Measurements from ENCODE around the gene SFT2D3. TPM values are rescaled to one million over a fixed set of nuclear protein-coding genes. Genes with fewer than 3 reads are reported as not detected.

The SFT2D3 gene
- total RNA-seq, 2 experiments from 2014 or later: 2.8 to 3.1 TPM

DNA sequence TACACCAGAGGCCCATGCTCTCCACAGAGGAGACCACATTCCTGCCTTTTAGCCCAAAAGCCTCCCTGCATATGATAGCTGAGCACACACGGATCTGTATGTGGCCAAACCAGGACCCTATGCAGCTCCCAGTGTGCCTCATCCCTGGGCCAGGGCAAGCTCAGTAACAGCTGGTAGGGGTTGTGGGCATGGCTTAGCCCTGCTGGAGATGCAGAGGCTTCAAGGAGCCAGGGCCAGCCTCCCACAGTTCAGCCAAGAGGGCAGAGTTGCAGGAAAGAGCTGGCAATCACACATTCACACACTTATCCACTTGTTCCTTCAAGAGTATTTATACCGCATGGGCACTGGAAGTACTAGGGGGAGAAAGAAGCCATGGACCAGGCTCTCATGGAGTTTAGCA, 24.4 kb upstream of the SFT2D3 start:
- Mint-ChIP-seq H3K27ac (no peak overlapping the region), H3K27me3 (peaks cover 33% of the 10 kb centered on the region), H3K4me3 (no peak overlapping the region), H3K9me3 (ENCODE audit: low read depth) (no peaks in the 10 kb centered on the region), H3K4me1 (peaks cover 9% of the 10 kb centered on the region), H3K36me3 (ENCODE audit: low read depth) (no peaks in the 10 kb centered on the region)
- no peak for DNase-seq
- intact Hi-C loops (cut with DNase I, micrococcal nuclease): no loop called here
- no peak for ATAC-seq
- POLR2A ChIA-PET: no interaction called here
- CTCF ChIA-PET: no interaction called here

DNA sequence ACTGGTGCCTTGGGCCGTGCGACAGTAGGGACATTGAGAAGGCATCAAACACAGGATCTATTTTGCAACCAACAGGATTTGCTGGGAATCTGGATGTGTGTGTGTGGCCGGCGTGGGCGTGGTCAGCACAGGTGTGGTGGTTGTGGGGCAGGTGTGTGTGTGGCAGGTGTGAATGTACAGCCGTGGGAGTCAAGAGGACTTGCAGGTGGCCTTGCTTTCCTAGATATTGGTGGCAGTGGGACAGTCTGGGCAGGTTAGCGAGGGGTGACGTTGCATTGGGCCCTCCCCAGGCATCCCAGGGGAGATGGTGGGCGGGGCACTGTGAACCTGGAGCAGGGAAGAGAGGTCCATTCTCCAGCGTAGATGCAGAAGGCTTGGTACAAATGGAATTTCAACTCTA, 22.8 kb upstream of the SFT2D3 start:
- H3K4me3 Mint-ChIP-seq: no peak overlapping the region
- H3K36me3 Mint-ChIP-seq (ENCODE audit: low read depth): no peaks in the 10 kb centered on the region
- intact Hi-C loops (cut with DNase I, micrococcal nuclease): no loop called here
- ChIA-PET POLR2A (no interaction called here), CTCF (no interaction called here)
- no peaks in the 10 kb centered on the region for H3K9me3 Mint-ChIP-seq (ENCODE audit: low read depth)
- peaks cover 32% of the 10 kb centered on the region for H3K27me3 Mint-ChIP-seq
- DNase-seq (no peak), ATAC-seq (no peak)
- H3K27ac Mint-ChIP-seq: no peak overlapping the region
- H3K4me1 Mint-ChIP-seq: peaks cover 9% of the 10 kb centered on the region

DNA sequence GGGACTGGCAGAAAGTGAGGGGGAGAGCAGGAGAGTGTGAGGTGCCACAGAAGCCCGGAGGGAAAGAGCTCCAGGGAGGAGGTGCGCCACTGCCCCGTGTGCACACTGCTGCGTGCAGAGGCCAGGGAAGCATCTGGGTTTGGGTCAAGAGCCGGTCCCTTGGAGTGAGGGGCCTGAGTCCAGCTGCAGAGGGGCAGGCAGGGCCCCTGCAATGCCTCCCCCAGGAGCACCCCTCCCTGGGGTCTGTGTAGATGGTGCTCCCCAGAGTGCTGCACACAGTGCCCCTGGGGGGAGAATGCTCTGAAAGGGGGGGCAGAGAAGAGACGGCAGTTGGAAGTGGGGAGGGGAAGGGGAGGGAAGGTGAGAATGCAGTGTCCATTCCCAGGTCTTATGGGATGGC, 22.3 kb upstream of the SFT2D3 start:
- ChIA-PET POLR2A (no interaction called here), CTCF (no interaction called here)
- H3K4me3 Mint-ChIP-seq: no peak overlapping the region
- peaks cover 9% of the 10 kb centered on the region for H3K4me1 Mint-ChIP-seq
- ATAC-seq (no peak), DNase-seq (no peak)
- no peak overlapping the region for H3K27ac Mint-ChIP-seq
- peaks cover 27% of the 10 kb centered on the region for H3K27me3 Mint-ChIP-seq
- intact Hi-C loops (cut with DNase I, micrococcal nuclease): no loop called here
- no peaks in the 10 kb centered on the region for H3K9me3 Mint-ChIP-seq (ENCODE audit: low read depth)
- no peaks in the 10 kb centered on the region for H3K36me3 Mint-ChIP-seq (ENCODE audit: low read depth)

DNA sequence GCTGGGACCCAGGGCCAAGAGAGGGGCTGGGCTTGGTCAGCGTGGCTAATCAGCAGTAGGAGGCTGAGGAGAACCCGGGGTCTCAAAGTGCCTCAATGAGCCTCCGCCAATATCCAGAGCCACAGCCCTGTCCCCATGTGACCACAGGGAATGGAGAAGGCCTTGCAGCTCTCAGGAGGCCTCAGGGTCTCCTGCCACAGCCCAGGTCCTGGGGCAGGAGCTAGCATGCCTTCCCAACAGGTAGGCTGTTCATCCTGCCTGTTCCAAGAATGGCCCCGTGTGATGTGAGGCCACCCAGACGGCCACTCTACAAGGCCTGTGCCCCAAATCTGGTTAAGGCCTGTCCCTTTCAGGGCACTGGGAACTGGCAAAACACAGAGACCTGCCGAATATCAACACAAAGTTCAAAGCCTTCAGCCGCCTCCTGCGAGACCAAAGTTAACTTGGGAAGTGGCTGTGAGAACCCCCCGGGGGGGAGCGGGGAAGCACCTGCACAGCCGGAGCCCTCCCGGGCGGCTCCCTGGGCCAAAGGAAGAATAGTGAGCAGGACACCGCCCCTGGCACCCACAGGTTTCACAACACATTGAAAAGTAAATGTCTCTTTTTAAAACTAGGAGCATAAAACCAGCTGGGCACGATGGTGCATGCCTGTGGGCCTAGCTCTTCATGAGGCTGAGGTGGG, 21.5 kb upstream of the SFT2D3 start:
- H3K36me3 Mint-ChIP-seq (ENCODE audit: low read depth): no peaks in the 10 kb centered on the region
- no peak overlapping the region for H3K4me3 Mint-ChIP-seq
- DNase-seq: no peak
- CTCF ChIA-PET: no interaction called here
- POLR2A ChIA-PET: no interaction called here
- H3K4me1 Mint-ChIP-seq: peaks cover 4% of the 10 kb centered on the region
- H3K27me3 Mint-ChIP-seq: peaks cover 22% of the 10 kb centered on the region
- H3K27ac Mint-ChIP-seq: no peak overlapping the region
- no peaks in the 10 kb centered on the region for H3K9me3 Mint-ChIP-seq (ENCODE audit: low read depth)
- intact Hi-C loops (cut with DNase I, micrococcal nuclease): no loop called here
- ATAC-seq: no peak

DNA sequence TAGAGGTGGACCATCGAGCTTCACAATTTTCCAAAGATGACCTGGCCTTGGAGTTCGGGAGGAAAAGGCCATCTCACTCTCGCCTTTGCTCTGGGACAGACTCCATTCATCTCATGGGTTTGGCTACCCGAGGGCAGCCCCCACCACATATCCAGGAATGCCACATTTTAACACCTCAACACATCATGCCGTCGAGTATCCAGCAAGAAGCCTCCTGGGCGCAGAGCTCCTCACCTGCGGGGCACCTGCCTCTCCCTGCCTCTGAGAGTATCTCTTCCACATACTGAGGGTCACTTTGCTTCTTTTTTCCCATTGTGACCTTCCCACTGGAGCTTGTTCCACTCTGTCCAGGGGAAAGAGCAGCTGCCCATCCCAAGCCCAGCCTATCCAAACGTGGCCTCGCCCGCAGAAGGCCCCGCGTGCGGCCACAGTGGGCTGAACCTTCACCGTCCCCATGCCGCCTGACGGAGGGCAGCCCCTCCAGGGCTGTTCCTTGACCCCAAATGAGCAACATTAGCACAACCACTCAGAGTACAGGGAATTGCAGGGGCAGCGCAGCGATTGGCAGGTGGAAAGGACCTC, 20.5 kb upstream of the SFT2D3 start:
- H3K9me3 Mint-ChIP-seq (ENCODE audit: low read depth): no peaks in the 10 kb centered on the region
- intact Hi-C loops (cut with DNase I, micrococcal nuclease): no loop called here
- no peak overlapping the region for H3K27ac Mint-ChIP-seq
- peaks cover 20% of the 10 kb centered on the region for H3K27me3 Mint-ChIP-seq
- no peak for DNase-seq
- no peaks in the 10 kb centered on the region for H3K36me3 Mint-ChIP-seq (ENCODE audit: low read depth)
- ChIA-PET CTCF (no interaction called here), POLR2A (no interaction called here)
- no peak overlapping the region for H3K4me3 Mint-ChIP-seq
- H3K4me1 Mint-ChIP-seq: peaks cover 3% of the 10 kb centered on the region
- no peak for ATAC-seq

DNA sequence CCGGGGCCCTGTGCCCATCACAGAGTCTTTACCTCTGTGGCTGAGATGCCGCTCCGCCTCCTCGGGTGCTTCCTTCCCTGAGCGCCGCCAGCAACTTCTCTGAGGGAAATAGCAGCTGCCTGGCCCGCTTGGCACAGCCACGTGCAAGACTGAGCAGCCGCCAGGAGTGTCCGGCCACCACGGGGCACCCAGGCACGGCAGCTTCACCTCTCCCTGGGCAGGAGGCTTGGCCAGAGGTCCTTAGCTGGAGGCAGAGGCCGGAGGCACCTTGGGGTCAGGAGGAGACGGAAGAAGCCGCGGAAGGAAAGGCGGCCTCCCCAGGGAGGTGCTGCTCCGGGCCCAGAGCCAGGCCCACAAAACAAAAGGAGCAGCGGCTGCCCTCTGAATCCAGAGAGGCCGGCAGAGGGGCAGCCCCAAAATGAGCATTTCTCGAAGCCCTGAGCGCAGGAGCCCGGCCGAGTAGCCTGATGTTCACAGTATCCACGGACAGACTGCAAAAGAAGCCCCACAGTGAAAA, 20.0 kb upstream of the SFT2D3 start:
- intact Hi-C loops (cut with DNase I, micrococcal nuclease): no loop called here
- Mint-ChIP-seq H3K9me3 (ENCODE audit: low read depth) (no peaks in the 10 kb centered on the region), H3K27ac (no peak overlapping the region), H3K36me3 (ENCODE audit: low read depth) (no peaks in the 10 kb centered on the region), H3K27me3 (peaks cover 16% of the 10 kb centered on the region), H3K4me1 (peaks cover 2% of the 10 kb centered on the region), H3K4me3 (no peak overlapping the region)
- CTCF ChIA-PET: no interaction called here
- peak; percentile 42 for ATAC-seq
- POLR2A ChIA-PET: interaction anchor here (0.7 kb wide), 1 partner anchor 117 kb away, joined by 3 read pairs; no protein-coding TSS in a partner anchor
- no peak for DNase-seq

DNA sequence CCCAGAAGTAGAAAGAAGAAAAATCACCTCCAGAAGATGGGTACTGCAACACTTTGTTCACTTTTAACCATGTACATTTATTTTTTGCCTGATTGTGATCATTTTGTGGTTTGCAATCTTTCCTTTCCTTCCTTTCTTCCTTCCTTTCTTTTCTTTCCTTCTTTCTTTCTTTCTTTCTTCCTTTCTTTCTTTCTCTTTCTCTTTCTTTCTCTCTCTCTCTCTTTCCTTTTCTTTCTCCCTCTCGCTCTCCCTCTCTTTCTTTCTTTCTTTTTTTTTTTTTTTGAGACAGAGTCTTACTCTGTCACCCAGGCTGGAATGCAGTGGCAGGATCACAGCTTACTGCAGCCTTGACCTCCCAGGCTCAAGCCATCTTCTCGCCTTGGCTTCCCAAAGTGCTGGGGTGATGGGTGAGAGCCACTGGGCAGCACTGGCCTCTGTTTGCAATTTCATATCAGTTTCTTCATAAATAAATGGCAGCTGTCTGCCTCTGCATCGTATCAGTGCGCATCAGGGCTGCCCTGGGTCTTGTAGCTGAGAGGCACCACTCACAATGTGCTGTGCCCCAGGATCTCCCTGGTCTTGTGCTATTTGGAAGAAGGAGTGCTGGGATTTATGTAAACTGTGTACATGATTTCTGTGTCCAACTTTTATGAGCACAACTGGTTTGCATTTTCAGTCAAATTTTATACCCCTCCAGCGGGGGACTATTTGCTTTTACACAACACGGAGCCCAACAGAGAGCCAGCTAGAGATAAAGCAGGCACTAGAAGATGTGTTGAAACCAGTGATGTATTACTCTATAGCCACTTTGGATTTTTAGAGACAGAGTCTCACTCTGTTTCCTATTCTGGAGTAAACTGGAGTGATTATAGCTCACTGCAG, 19.1 kb upstream of the SFT2D3 start:
- POLR2A ChIA-PET: interaction anchor here (0.7 kb wide), 1 partner anchor 116 kb away, joined by 3 read pairs; no protein-coding TSS in a partner anchor
- no peak for DNase-seq
- intact Hi-C loops (cut with DNase I, micrococcal nuclease): no loop called here
- Mint-ChIP-seq H3K4me3 (no peak overlapping the region), H3K4me1 (peaks cover 2% of the 10 kb centered on the region), H3K9me3 (ENCODE audit: low read depth) (no peaks in the 10 kb centered on the region), H3K27me3 (peaks cover 10% of the 10 kb centered on the region), H3K36me3 (ENCODE audit: low read depth) (no peaks in the 10 kb centered on the region), H3K27ac (no peak overlapping the region)
- ATAC-seq: no peak
- CTCF ChIA-PET: interaction anchor here (0.5 to 1.2 kb wide), 3 partner anchors 16 to 31 kb away, joined by 3 to 4 read pairs (median 3); no protein-coding TSS in a partner anchor

DNA sequence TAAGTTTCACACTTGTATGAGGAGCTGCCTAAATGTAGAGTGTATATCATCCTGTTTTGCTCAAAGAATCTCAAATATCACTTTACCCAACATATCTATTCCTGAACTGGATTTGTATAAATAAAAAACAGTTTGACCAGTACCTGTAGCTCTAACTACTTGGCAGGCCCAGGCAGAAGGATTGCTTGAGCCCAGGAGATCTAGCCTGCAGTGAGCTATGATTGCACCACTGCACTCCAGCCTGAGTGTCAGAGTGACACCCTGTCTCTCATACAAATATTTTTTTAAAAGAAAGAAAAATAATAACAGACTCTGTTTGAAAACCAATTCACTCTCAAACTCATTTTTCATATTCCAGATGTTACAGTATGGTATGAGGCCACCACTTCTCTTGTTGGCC, 18.2 kb upstream of the SFT2D3 start:
- Mint-ChIP-seq H3K9me3 (ENCODE audit: low read depth) (no peaks in the 10 kb centered on the region), H3K4me3 (no peak overlapping the region), H3K27me3 (peaks cover 6% of the 10 kb centered on the region), H3K27ac (no peak overlapping the region), H3K4me1 (peaks cover 2% of the 10 kb centered on the region), H3K36me3 (ENCODE audit: low read depth) (no peaks in the 10 kb centered on the region)
- no peak for DNase-seq
- ChIA-PET POLR2A (no interaction called here), CTCF (interaction anchor here (0.6 to 1.2 kb wide), 2 partner anchors 17 to 32 kb away, joined by 3 to 4 read pairs; no protein-coding TSS in a partner anchor)
- ATAC-seq: no peak
- intact Hi-C loops (cut with DNase I, micrococcal nuclease): no loop called here

DNA sequence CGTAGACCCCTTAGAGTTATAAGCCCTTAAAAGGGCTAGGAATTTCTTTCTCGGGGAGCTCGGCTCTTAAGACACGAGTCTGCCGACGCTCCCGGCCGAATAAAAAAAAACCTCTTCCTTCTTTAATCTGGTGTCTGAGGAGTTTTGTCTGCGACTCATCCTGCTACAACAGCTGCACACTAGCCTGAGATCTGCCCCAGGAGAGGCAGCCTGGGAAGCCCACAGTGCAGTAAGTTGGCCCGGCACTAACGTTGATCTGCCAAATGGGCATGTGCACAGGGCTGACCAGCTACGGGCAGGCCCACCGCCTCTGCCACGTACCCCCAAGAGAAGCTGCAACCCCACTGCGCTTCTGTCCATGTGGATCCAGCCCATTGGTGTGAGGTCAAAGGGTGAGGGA, 17.5 kb upstream of the SFT2D3 start:
- POLR2A ChIA-PET: no interaction called here
- Mint-ChIP-seq H3K27me3 (peaks cover 2% of the 10 kb centered on the region), H3K36me3 (ENCODE audit: low read depth) (no peaks in the 10 kb centered on the region), H3K9me3 (ENCODE audit: low read depth) (no peaks in the 10 kb centered on the region), H3K27ac (no peak overlapping the region), H3K4me1 (peaks cover 2% of the 10 kb centered on the region), H3K4me3 (no peak overlapping the region)
- no peak for DNase-seq
- no peak for ATAC-seq
- CTCF ChIA-PET: interaction anchor here (1.2 kb wide), 1 partner anchor 33 kb away, joined by 4 read pairs; no protein-coding TSS in a partner anchor
- intact Hi-C loops (cut with DNase I, micrococcal nuclease): no loop called here

DNA sequence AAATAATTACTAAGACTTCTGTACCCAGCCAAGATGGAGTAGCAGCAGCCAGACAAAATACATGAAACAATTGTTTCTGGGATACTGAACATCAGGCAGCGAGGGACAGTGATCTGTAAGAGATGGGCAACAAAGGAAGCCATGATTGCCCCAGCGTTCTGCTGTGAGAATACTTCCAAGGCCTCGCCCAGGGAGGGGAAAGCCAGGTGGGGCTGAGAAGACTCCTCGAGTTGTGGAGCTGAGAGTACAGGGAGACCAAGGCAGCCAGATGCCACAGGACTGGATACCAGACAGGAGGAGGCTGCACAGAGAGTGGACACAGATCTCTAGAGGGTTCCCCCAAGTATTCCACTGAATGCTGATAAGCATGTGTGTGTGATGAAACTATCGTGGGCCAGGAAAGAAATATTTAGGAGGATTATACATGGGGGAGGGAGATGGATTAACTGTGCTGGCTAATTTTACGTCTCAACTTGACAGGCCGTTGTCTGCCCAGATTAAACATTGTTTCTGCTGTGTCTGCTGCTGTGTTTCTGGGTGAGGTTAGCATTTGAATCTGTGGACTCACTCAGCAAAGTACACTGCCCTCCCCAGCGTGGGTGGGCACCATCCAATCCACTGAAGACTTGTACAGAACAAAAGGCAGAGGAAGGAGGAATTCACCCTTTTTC, 15.8 kb upstream of the SFT2D3 start:
- intact Hi-C loops (cut with DNase I, micrococcal nuclease): no loop called here
- POLR2A ChIA-PET: no interaction called here
- Mint-ChIP-seq H3K27ac (no peak overlapping the region), H3K4me3 (no peak overlapping the region), H3K36me3 (ENCODE audit: low read depth) (no peaks in the 10 kb centered on the region), H3K9me3 (ENCODE audit: low read depth) (no peaks in the 10 kb centered on the region), H3K4me1 (peaks cover 2% of the 10 kb centered on the region), H3K27me3 (peaks cover 2% of the 10 kb centered on the region)
- ATAC-seq: no peak
- CTCF ChIA-PET: no interaction called here
- no peak for DNase-seq

DNA sequence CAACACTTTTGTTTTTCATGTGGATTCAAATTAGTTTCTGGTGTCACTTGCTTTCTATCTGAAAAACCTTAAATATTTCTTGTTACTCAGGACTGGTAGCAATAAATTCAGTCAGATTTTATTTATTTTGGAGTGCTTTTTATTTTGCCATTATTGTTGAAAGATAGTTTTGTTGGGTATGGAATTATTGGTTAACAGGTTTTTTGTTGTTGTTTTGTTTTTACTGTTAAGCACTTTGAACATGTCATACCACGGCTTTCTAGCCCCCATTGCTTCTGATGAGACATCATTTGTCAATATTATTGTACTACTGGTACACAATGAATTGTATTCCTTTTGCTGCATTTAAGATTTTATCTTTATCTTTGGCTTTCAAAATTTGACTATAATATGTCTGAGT, 12.9 kb upstream of the SFT2D3 start:
- Mint-ChIP-seq H3K4me3 (no peak overlapping the region), H3K36me3 (ENCODE audit: low read depth) (no peaks in the 10 kb centered on the region), H3K4me1 (no peaks in the 10 kb centered on the region), H3K9me3 (ENCODE audit: low read depth) (peaks cover 12% of the 10 kb centered on the region), H3K27ac (no peak overlapping the region), H3K27me3 (no peaks in the 10 kb centered on the region)
- intact Hi-C loops (cut with DNase I, micrococcal nuclease): no loop called here
- ChIA-PET POLR2A (no interaction called here), CTCF (no interaction called here)
- ATAC-seq (no peak), DNase-seq (no peak)

Measured in activated CD4-positive, alpha-beta T cell treated with anti-CD3 and anti-CD28 coated beads for 36 hours (primary cell).